Endothelial cell of umbilical vein (primary cell): ENCODE data around the gene KLHL24. TPM values are rescaled to one million over a fixed set of nuclear protein-coding genes. Genes with fewer than 3 reads are reported as not detected.

Source experiments
- BruUV-seq: library from RNA; stranded (reverse); fragments of 400-500 nt; replicated peaks from 2 replicates; lab custom pipeline; 2021; lab: Mats Ljungman, UMichigan
- CTCF ChIA-PET: fragments of 300-600, 350-600 bp; sonication (Branson Sonifier 250); formaldehyde crosslinking; loops from one replicate; lab custom pipeline; 2021; ENCODE audit warnings: antibody characterized with exemption, inconsistent platforms; lab: Charles Lee
- POLR2A ChIA-PET: fragments of 300-600, 350-600 bp; sonication (Branson Sonifier 250); formaldehyde crosslinking; loops from one replicate; lab custom pipeline; 2021; ENCODE audit warnings: antibody characterized with exemption, inconsistent platforms; lab: Charles Lee
- DNase-seq: peaks from one replicate; pipeline ENCODE4 v3.0.0-alpha.2; 2011; ENCODE audit warnings: low read depth, low spot score
- FAIRE-seq: peaks from 2 replicates; lab custom pipeline; 2011; peaks lifted over from hg19 to GRCh38; lab: Jason Lieb, UNC
- H2AFZ ChIP-seq: 2 replicates; pipeline ENCODE4 v1.6.0; 2012; ENCODE audit warnings: low read depth, low read length, control low read depth, inconsistent platforms
- H3K27ac ChIP-seq: 2 replicates; pipeline ENCODE4 v1.5.1; 2011; ENCODE audit warnings: low read depth, mild to moderate bottlenecking, control low read depth, low read length, moderate library complexity; ENCODE audit not compliant: insufficient read depth
- H3K27me3 ChIP-seq, 2 experiments: 2 replicates each; pipeline versions ENCODE4 v1.6.0 to v1.6.1; 2011; ENCODE audit warnings: low read length in 2 of 2, mixed read lengths in 1 of 2; ENCODE audit not compliant: control insufficient read depth in 2 of 2, insufficient read depth in 2 of 2
- H3K36me3 ChIP-seq, 2 experiments: 2 replicates in 1 of 2; 3 replicates in 1 of 2; pipeline ENCODE4 v1.5.1; 2011; ENCODE audit warnings: low read length in 2 of 2, mild to moderate bottlenecking in 1 of 2, moderate library complexity in 1 of 2; ENCODE audit not compliant: control insufficient read depth in 2 of 2, insufficient read depth in 2 of 2; ENCODE audit errors: extremely low read depth in 1 of 2
- H3K4me1 ChIP-seq: 3 replicates; pipeline ENCODE4 v1.5.1; 2011; ENCODE audit warnings: mild to moderate bottlenecking, low read length; ENCODE audit not compliant: control insufficient read depth, insufficient read depth; ENCODE audit errors: extremely low read depth
- H3K4me2 ChIP-seq: 2 replicates; pipeline ENCODE4 v1.6.1; 2011; ENCODE audit warnings: low read length, control low read depth, mixed read lengths; ENCODE audit not compliant: insufficient read depth
- H3K4me3 ChIP-seq, 3 experiments: fragments of 200-600 bp in 1 of 3; sonication (generic), shearing (Covaris generic) in 1 of 3; replicated peaks in 1 of 3; 2 replicates each; pipeline ENCODE4 v1.5.1; 2011 to 2016; ENCODE audit warnings: control low read depth in 3 of 3, low read length in 3 of 3, mild to moderate bottlenecking in 2 of 3, inconsistent platforms in 1 of 3, low read depth in 1 of 3, moderate library complexity in 1 of 3; ENCODE audit not compliant: insufficient read depth in 1 of 3
- H3K79me2 ChIP-seq: 2 replicates; pipeline ENCODE4 v1.6.0; 2012; ENCODE audit warnings: low read length, inconsistent platforms; ENCODE audit not compliant: control insufficient read depth, insufficient read depth
- H3K9ac ChIP-seq: replicated peaks from 2 replicates; pipeline ENCODE3; 2011; ENCODE audit warnings: low read length, control low read depth; ENCODE audit not compliant: insufficient read depth; ENCODE audit errors: extremely low read depth
- H3K9me1 ChIP-seq: replicated peaks from 3 replicates; pipeline ENCODE4 v1.6.0; 2011; ENCODE audit warnings: mild to moderate bottlenecking, low read length; ENCODE audit not compliant: control insufficient read depth, insufficient read depth; ENCODE audit errors: extremely low read depth
- H3K9me3 ChIP-seq: replicated peaks from 2 replicates; pipeline ENCODE4 v1.5.1; 2012; ENCODE audit warnings: low read length, inconsistent platforms; ENCODE audit not compliant: control insufficient read depth, insufficient read depth
- H4K20me1 ChIP-seq: replicated peaks from 2 replicates; pipeline ENCODE3; 2011; ENCODE audit warnings: mild to moderate bottlenecking, low read length; ENCODE audit not compliant: control insufficient read depth, insufficient read depth; ENCODE audit errors: extremely low read depth
- FOS ChIP-seq: IDR thresholded peaks from 2 replicates; pipeline ENCODE4 v1.6.1; 2011; ENCODE audit warnings: mild to moderate bottlenecking, low read length, moderate library complexity, borderline replicate concordance; ENCODE audit not compliant: insufficient read depth
- GATA2 ChIP-seq: IDR thresholded peaks from 2 replicates; pipeline ENCODE4 v1.7.0; 2011; ENCODE audit warnings: low read depth, mild to moderate bottlenecking, moderate library complexity, mixed read lengths, low read length; ENCODE audit not compliant: insufficient read length, insufficient read depth
- JUN ChIP-seq: IDR thresholded peaks from 2 replicates; pipeline ENCODE4 v1.6.1; 2011; ENCODE audit warnings: borderline replicate concordance, low read depth; ENCODE audit not compliant: insufficient read length, insufficient read depth
- MAX ChIP-seq: IDR thresholded peaks from 2 replicates; pipeline ENCODE4 v1.6.1; 2011; ENCODE audit not compliant: insufficient read depth, insufficient read length
- MYC ChIP-seq: IDR thresholded peaks from one replicate; pipeline ENCODE4 v1.6.1; 2011; ENCODE audit warnings: mild to moderate bottlenecking, low read depth, low read length
- POLR2AphosphoS5 ChIP-seq: IDR thresholded peaks from 2 replicates; pipeline ENCODE4 v1.6.1; 2012; ENCODE audit warnings: low read depth, mild to moderate bottlenecking, control low read depth, low read length, moderate library complexity; ENCODE audit not compliant: insufficient read depth
- dilution Hi-C: fragments of 300-500 bp; cut with MboI; formaldehyde crosslinking; loops from one replicate; pipeline ENCODE4 v1.15.0; 2019; ENCODE audit warnings: low sequenced_read_pairs; ENCODE audit not compliant: extremely low pct_ligation_motif_present
- intact Hi-C: fragments of 100-400 bp; cut with micrococcal nuclease; formaldehyde crosslinking; loops from one replicate; pipeline ENCODE4 v1.10.0; 2022
- polyA plus RNA-seq, 4 experiments: library from polyadenylated mRNA; depleted of rRNA in 3 of 4; stranded (reverse) in 3 of 4; unstranded in 1 of 4; fragments of >200 nt; gene quantifications; 2 replicates each; pipeline versions ENCODE4 v1.2.1 to v1.2.3, GENCODE V29; 2011 to 2012; ENCODE audit warnings: missing spikeins in 1 of 4
- total RNA-seq: library from RNA; stranded (reverse); gene quantifications from 2 replicates; pipeline ENCODE4 v1.2.3, GENCODE V29; 2021
- TF ChIP-seq, protein P1 (sequence below), 2 donors: IDR thresholded peaks; 1 replicate in 1 of 2; 2 replicates in 1 of 2; pipeline ENCODE4 v1.5.1; 2011; ENCODE audit warnings: low read length in 2 of 2, mild to moderate bottlenecking in 2 of 2, moderate library complexity in 2 of 2, control low read depth in 1 of 2, inconsistent platforms in 1 of 2, low read depth in 1 of 2; ENCODE audit not compliant: insufficient read depth in 1 of 2; ENCODE audit errors: extremely low read depth in 1 of 2

Gene KLHL24
- total and polyA plus RNA-seq, 2 donors (not counting 3 experiments of a cell fraction or from before 2014, with no cell fraction given), result 14.0 to 46.2 TPM

DNA sequence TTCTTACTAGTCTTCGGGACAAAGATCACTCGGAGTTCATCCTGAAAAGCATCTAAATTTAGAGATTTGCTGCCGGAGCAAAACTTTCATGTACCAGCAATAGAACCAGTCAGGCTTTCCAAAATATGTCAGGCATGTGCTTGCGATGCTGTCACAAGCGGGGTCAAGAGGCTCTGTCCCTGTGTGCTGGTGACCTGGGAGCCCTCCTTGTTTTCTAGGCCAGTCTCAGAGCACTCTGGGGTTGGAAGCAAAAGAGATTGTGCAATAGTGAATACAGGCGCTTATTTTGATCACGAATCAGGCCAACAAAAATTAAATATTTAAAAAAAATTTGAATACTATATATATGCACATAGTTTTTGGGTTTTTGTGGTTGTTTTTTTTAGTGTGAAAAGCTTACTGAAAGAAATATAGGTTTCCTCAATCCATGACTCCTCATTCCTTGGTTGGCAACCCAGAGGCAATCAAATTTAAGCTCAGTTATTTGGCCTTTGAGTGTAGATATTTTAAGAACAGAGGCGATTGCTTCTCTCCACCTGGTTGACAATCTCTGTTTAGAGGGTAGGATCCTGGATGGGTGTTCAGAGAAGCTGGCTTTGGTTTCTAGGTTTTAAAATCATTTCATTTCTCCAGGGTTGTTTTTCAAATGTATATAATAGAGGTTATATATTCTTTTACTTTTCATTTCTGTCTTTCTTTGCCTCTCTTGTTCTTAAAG lies 8.4 kb upstream of the KLHL24 start:
- Histone ChIP-seq H3K27ac (no peak overlapping the region), H3K36me3 (no peaks in the 10 kb centered on the region), H3K4me3 (no peak overlapping the region), H2AFZ (no peak overlapping the region), H3K4me1 (no peaks in the 10 kb centered on the region), H3K79me2 (no peaks in the 10 kb centered on the region), H3K9ac (no peak overlapping the region), H3K4me2 (no peak overlapping the region), H3K9me1 (no peaks in the 10 kb centered on the region), H3K9me3 (no peaks in the 10 kb centered on the region), H3K27me3 (peaks cover 3 to 4% of the 10 kb centered on the region in 2 experiments), H4K20me1 (no peaks in the 10 kb centered on the region)
- no TSS peak for BruUV-seq
- POLR2A ChIA-PET, result no interaction called here
- CTCF ChIA-PET, result no interaction called here
- FAIRE-seq (no peak), DNase-seq (no peak)
- TF ChIP-seq POLR2AphosphoS5, result no peak
- TF ChIP-seq, protein P1, sequence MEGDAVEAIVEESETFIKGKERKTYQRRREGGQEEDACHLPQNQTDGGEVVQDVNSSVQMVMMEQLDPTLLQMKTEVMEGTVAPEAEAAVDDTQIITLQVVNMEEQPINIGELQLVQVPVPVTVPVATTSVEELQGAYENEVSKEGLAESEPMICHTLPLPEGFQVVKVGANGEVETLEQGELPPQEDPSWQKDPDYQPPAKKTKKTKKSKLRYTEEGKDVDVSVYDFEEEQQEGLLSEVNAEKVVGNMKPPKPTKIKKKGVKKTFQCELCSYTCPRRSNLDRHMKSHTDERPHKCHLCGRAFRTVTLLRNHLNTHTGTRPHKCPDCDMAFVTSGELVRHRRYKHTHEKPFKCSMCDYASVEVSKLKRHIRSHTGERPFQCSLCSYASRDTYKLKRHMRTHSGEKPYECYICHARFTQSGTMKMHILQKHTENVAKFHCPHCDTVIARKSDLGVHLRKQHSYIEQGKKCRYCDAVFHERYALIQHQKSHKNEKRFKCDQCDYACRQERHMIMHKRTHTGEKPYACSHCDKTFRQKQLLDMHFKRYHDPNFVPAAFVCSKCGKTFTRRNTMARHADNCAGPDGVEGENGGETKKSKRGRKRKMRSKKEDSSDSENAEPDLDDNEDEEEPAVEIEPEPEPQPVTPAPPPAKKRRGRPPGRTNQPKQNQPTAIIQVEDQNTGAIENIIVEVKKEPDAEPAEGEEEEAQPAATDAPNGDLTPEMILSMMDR (IDR thresholded peaks at IDR 0.05; ENCODE audit: extremely low read depth in 1 of 2, insufficient read depth in 1 of 2, low read depth in 1 of 2, low read length in 2 of 2), result no peak
- no peak for TF ChIP-seq MAX
- no peak for TF ChIP-seq FOS
- no peak for TF ChIP-seq GATA2
- TF ChIP-seq MYC, result no peak
- TF ChIP-seq JUN, result no peak
- dilution Hi-C loops (no loop called here), intact Hi-C loops (no loop called here)
